GM21723 (cell line): Measurements from ENCODE around the gene OOSP4B.
"Not testable (repeated sequence)": the region's sequence is repeated elsewhere in the genome, so short reads cannot be mapped to it uniquely, and the experiment has no call there.

Source experiments
- ATAC-seq: cut with Tn5 transposase; IDR thresholded peaks from one replicate; pipeline ENCODE4 v1.9.1; 2021; ENCODE audit warnings: mild to moderate bottlenecking, moderate library complexity; ENCODE audit not compliant: unreplicated experiment

OOSP4B gene

GRCh38 chr11:60016881-60017280 lies at the start of gene OOSP4B:
OOSP4B (plus strand) TSS chr11:60017181.
- ATAC-seq: no peak

GRCh38 chr11:59967677-59968394 lies 49.1 kb upstream of the OOSP4B start:
- ATAC-seq: no peak

- ATAC-seq: no peak
Measured at GRCh38 chr11:59968395-59968783, 48.6 kb upstream of the OOSP4B start.

DNA sequence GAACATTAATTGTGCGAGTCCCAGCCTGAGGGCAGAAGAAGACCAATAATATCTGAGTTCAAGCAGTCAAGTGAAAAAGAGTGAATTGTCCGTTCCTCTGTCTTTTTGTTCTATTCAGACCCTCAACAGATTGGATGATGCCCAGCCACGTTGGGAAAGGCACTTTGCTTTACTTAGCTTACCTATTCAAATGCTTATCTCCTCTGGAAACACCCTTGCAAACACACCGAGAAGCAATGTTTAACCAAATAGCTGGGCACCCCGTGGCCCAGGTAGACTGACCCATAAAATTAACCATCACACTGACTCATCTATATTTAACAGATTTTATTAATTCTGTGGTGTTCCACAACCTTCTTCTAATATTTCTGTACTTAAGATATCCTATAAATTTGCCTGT lies 43.9 kb upstream of the OOSP4B start:
- ATAC-seq: no peak

- no peak for ATAC-seq
Measured at GRCh38 chr11:59981106-59981770, 35.7 kb upstream of the OOSP4B start.

GRCh38 chr11:59982037-59982436 lies 34.9 kb upstream of the OOSP4B start:
- not testable (repeated sequence) for ATAC-seq

DNA sequence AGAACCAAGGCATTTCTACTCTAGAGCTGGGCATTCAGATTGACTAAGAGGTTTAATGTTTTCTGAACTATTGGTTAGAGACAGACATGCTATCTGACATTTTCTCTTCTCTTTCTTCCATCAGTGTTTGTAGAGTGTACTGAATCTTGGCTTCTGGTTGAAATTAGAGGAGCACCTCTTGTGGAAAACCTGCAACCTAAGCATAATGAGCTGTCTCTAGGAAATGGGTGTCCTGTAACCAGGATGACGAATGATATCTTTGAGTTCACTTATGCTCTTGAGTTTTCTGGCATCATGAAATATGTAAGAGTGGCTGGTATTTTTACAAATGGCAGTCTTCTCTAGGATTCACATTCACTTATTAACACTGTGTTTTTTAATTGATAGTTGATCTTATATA lies 33.8 kb upstream of the OOSP4B start:
- ATAC-seq: no peak

- no peak for ATAC-seq
Measured at GRCh38 chr11:59984368-59984767, 32.6 kb upstream of the OOSP4B start.

- no peak for ATAC-seq
Measured at GRCh38 chr11:59990421-59990820, 26.6 kb upstream of the OOSP4B start.

DNA sequence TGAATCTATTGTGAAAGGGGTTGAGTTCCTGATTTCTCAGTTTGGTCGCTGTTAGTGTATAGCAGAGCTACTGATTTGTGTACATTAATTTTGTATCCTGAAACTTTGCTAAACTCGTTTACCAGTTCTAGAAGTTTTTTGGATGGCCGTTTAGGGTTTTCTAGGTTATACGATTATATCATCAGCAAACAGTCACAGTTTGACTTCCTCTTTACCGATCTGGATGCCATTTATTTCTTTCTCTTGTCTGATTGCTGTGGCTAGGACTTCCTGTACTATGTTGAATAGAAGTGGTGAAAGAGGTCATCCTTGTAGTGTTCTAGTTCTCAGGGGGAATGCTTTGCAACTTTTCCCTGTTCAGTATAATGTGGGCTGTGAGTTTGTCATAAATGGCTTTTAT lies 24.6 kb upstream of the OOSP4B start:
- no peak for ATAC-seq

GRCh38 chr11:59997800-59998199 lies 19.2 kb upstream of the OOSP4B start:
- ATAC-seq: no peak

- no peak for ATAC-seq
Measured at GRCh38 chr11:59999691-60000090, 17.3 kb upstream of the OOSP4B start.

DNA sequence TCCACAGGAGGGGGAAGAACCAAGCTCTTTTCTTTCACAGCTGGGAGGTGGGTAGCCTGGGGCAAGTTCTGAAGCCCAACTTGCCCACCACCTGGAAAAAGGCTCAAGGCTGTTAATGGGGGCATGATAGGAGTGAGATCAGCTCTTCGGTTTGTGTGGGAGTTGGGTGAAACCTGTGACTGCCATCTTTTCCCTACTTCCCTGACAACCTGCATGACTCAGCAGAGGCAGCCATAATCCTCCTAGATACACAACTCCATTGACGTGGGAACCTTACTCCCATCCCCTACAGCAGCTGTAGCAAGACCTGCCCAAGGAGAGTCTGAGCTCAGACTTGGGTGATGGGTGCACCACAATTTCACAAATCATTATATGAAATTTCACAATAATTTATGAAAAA lies 13.3 kb upstream of the OOSP4B start:
- ATAC-seq: no peak

DNA sequence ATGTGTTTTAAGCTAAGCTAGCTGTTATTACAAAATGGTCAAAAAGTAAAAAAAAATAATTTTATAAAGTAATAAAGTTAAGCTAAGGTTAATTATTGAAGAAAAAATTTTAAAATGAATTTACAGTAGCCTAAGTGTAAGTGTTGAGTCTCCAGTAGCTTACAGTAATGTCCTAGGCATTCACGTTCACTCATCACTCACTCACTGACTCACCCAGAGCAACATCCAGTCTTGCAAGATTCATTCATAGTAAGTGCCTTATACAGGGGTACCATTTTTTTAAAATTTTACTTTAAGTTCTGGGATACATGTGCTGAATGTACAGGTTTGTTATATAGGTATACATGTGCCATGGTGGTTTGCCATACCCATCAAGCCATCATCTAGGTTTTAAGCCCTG lies 11.6 kb upstream of the OOSP4B start:
- no peak for ATAC-seq

- ATAC-seq: no peak
Measured at GRCh38 chr11:60018058-60018457, 1.1 kb downstream of the OOSP4B start.

GRCh38 chr11:60020376-60020775 lies 3.4 kb downstream of the OOSP4B start:
- ATAC-seq: not testable (repeated sequence)

DNA sequence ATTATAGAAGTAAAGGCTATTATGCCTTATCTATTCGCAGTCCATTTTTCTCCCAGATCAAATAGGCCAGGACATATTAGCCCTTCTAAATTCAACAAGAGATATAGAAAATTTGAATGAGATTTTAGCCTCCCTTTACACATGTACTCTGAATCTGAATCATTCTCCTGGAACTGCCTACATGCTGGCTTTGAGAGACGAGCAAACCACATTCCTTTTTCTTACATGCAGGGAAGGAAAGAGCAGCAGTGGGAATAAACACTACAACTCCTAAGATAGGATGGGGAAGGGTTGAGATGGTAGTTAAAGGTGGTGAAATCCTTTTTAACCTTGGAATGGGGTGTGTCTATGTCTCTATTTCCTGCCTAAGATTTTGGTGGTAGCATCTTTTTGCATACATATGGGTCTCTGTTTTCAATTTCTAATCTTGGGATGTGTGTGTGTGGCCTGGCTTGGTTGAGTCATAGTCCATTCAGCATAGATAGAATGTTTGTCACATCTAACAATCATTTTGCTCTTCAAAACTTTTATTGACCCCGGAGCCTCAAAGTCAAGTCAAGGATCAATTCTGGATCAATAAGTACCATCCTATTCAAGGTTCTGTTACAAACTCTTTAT lies 12.1 kb downstream of the OOSP4B start:
- ATAC-seq: no peak

DNA sequence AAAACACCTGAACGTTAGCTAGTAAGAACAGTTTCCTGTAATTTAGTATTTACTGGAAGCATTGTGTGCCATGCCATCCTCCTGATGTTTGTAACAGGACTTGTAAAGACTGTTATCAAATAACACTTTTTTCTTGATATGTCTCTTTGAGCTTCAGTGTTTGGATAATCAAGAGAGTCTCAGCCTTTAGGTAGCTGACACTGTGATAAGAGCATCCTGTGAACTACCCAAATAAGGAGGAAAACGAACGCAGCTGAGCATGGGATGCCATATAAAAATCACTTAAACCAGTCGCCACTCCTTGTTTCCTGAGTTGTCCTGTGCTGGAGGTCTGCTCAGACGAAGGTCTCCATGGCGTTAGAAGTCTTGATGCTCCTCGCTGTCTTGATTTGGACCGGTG lies 23.1 kb downstream of the OOSP4B start, which contains the start of gene OOSP2:
Gene OOSP2, plus strand, starts transcription at position 301 of the 400 bp plus-strand sequence. Its CDS starts 51 bp downstream, at position 352.
- ATAC-seq: no peak

- not testable (repeated sequence) for ATAC-seq
Measured at GRCh38 chr11:60050422-60050821, 33.4 kb downstream of the OOSP4B start.

GRCh38 chr11:60050839-60051238 lies 33.9 kb downstream of the OOSP4B start:
- not testable (repeated sequence) for ATAC-seq

DNA sequence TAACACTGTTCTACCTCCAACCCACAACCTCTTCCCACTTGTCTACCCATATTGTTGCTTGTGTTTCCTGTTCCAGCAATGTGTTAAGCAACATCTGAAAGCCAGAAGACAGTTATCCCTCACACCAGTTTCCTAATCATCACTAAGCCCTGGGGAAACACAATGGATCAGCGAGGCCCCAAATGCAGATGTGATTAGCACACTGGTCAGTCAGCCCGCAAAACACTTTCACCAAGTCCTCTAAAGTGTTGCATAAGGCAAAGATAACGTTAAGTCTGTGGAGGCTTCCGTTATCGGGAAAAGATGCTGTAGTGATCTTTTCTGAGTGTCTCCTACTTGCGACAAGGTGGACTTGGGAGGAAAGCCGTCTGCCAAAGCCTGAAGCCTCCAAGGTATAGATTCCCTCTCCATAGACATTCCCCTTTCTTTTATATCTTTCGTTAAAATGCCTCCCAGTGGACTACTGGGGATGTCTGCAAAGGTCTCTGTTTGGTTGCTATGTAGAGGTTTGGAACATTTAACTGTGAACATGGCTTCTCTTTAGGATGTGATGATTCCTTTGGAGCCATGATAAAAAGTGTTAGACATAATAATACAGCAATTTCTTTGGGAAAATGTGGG lies 39.5 kb downstream of the OOSP4B start, which contains the start of gene MS4A3:
Gene MS4A3, plus strand, starts transcription at position 317 of the 621 bp plus-strand sequence. CDS start 4,496 bp downstream, outside the sequence.
- no peak for ATAC-seq
